HepG2 (cell line): ENCODE data around the gene LIN7A. TPM values are rescaled to one million over a fixed set of nuclear protein-coding genes. Genes with fewer than 3 reads are reported as not detected.

ENCODE experiments used
- ADNP ChIP-seq: sonication (generic); formaldehyde crosslinking; IDR thresholded peaks from 2 replicates; pipeline ENCODE4 v1.4.0; 2020; ENCODE audit warnings: missing genetic modification reagents
- ATAD3A ChIP-seq: sonication (generic); formaldehyde crosslinking; IDR thresholded peaks from 2 replicates; pipeline ENCODE4 v1.4.0; 2020; ENCODE audit warnings: missing genetic modification reagents
- ATF5 ChIP-seq: sonication (generic); formaldehyde crosslinking; IDR thresholded peaks from 2 replicates; pipeline ENCODE4 v1.4.0; 2020; ENCODE audit warnings: mild to moderate bottlenecking, low read depth, missing genetic modification reagents
- DNMT3B ChIP-seq: conservative IDR thresholded peaks from 2 replicates; pipeline ENCODE4 v1.6.1; 2016; ENCODE audit warnings: missing biosample characterization, control low read depth
- GLMP ChIP-seq: sonication (generic); formaldehyde crosslinking; IDR thresholded peaks from 2 replicates; pipeline ENCODE4 v1.9.0; 2021; ENCODE audit warnings: missing genetic modification reagents, mild to moderate bottlenecking, borderline replicate concordance
- HBP1 ChIP-seq: IDR thresholded peaks from 2 replicates; pipeline ENCODE4 v1.6.1; 2016; ENCODE audit warnings: low read depth, control low read depth
- KLF11 ChIP-seq: IDR thresholded peaks from 2 replicates; pipeline ENCODE4 v1.6.1; 2016; ENCODE audit warnings: missing compliant biosample characterization
- KMT2A ChIP-seq: sonication (generic); formaldehyde crosslinking; IDR thresholded peaks from 2 replicates; pipeline ENCODE4 v1.4.0; 2020; ENCODE audit warnings: missing genetic modification reagents
- LCORL ChIP-seq, 2 experiments: fragments of 450-650 bp in 1 of 2; sonication (generic) in 1 of 2; formaldehyde crosslinking in 1 of 2; IDR thresholded peaks; 2 replicates each; pipeline versions ENCODE4 v1.5.0 to v1.6.1; 2017 to 2020; ENCODE audit warnings: antibody characterized with exemption in 1 of 2, missing genetic modification reagents in 1 of 2
- PRDM4 ChIP-seq: sonication (generic); formaldehyde crosslinking; IDR thresholded peaks from 2 replicates; pipeline ENCODE4 v1.9.0; 2021; ENCODE audit warnings: missing genetic modification reagents, borderline replicate concordance
- UBTF ChIP-seq: sonication (generic); formaldehyde crosslinking; IDR thresholded peaks from 2 replicates; pipeline ENCODE4 v1.4.0; 2020; ENCODE audit warnings: mild to moderate bottlenecking, missing genetic modification reagents
- ZBTB8A ChIP-seq: sonication (generic); formaldehyde crosslinking; IDR thresholded peaks from 2 replicates; pipeline ENCODE4 v1.4.0; 2020; ENCODE audit warnings: mild to moderate bottlenecking, low read depth, missing genetic modification reagents, borderline replicate concordance
- ZFP36 ChIP-seq: fragments of 150-350 bp; IDR thresholded peaks from 2 replicates; pipeline ENCODE4 v1.6.1; 2018; ENCODE audit warnings: borderline replicate concordance, low read length, low read depth; ENCODE audit not compliant: partially characterized antibody
- ZFP36L1 ChIP-seq: sonication (generic); formaldehyde crosslinking; IDR thresholded peaks from 2 replicates; pipeline ENCODE4 v1.8.0; 2022; ENCODE audit warnings: mild to moderate bottlenecking, missing genetic modification reagents, moderate library complexity
- ZNF224 ChIP-seq: sonication (generic); formaldehyde crosslinking; IDR thresholded peaks from 2 replicates; pipeline ENCODE4 v1.5.0; 2020; ENCODE audit warnings: mild to moderate bottlenecking, missing genetic modification reagents
- ZNF605 ChIP-seq: sonication (generic); formaldehyde crosslinking; IDR thresholded peaks from 2 replicates; pipeline ENCODE4 v1.8.0; 2022; ENCODE audit warnings: mild to moderate bottlenecking, missing genetic modification reagents
- ZNF670 ChIP-seq: sonication (generic); formaldehyde crosslinking; IDR thresholded peaks from 2 replicates; pipeline ENCODE4 v1.8.0; 2022; ENCODE audit warnings: mild to moderate bottlenecking, missing genetic modification reagents, borderline replicate concordance
- ZNF780A ChIP-seq: sonication (generic); formaldehyde crosslinking; IDR thresholded peaks from 2 replicates; pipeline ENCODE4 v1.8.0; 2022; ENCODE audit warnings: mild to moderate bottlenecking, missing genetic modification reagents, moderate library complexity
- ZSCAN5A ChIP-seq: sonication (generic); formaldehyde crosslinking; IDR thresholded peaks from 2 replicates; pipeline ENCODE4 v1.8.0; 2022; ENCODE audit warnings: mild to moderate bottlenecking, missing genetic modification reagents, borderline replicate concordance
- polyA plus RNA-seq, 8 experiments: library from polyadenylated mRNA; depleted of rRNA in 3 of 8; stranded (reverse) in 7 of 8; unstranded in 1 of 8; fragments of >200 nt; fragmentation: Illumina TruSeq in 4 of 8; extraction: Trizol in 4 of 8; gene quantifications; 2 replicates each; pipeline versions ENCODE4 v1.2.1 to v1.2.3, GENCODE V29; 2011 to 2016; ENCODE audit warnings: low read depth in 4 of 8, missing spikeins in 1 of 8, mixed read lengths in 1 of 8; ENCODE audit not compliant: insufficient read depth in 1 of 8
- total RNA-seq, 5 experiments: library from RNA; depleted of rRNA; stranded (reverse); fragments of >200 nt; fragmentation: Illumina TruSeq; extraction: Trizol; gene quantifications; 2 replicates each; pipeline ENCODE4 v1.2.3, GENCODE V29; 2016; ENCODE audit warnings: low read depth in 1 of 5

LIN7A gene
- total and polyA plus RNA-seq, 2 of the 13 experiments (the other 11 are each of a cell fraction or from before 2014, with no cell fraction given) = 18.5 to 19.2 TPM

- TF ChIP-seq PRDM4 (CRISPR knock-in tag) (no peak), HBP1 (CRISPR knock-in tag) (no peak), ATAD3A (CRISPR knock-in tag) (no peak), ZFP36 (no peak), KLF11 (CRISPR knock-in tag) (no peak), ZNF605 (no peak; the same call in 1 of the 2 replicates), UBTF (peak; percentile 99), KMT2A (CRISPR knock-in tag) (peak; percentile 99), ZNF780A (CRISPR knock-in tag) (0 out of 2 replicates have a peak, but pooled peaks have one; percentile 18), ADNP (CRISPR knock-in tag) (no peak), ZBTB8A (no peak), ZFP36L1 (CRISPR knock-in tag) (0 out of 2 replicates have a peak, but pooled peaks have one; percentile 23), ATF5 (CRISPR knock-in tag) (no peak), GLMP (CRISPR knock-in tag) (no peak), LCORL (IDR thresholded peaks at IDR 0.05) (no peak), LCORL (CRISPR knock-in tag; IDR thresholded peaks at IDR 0.05) (0 out of 2 replicates have a peak, but pooled peaks have one; percentile 55), ZSCAN5A (CRISPR knock-in tag) (no peak), ZNF224 (CRISPR knock-in tag) (peak; percentile 72), DNMT3B (CRISPR knock-in tag) (no peak), ZNF670 (CRISPR knock-in tag) (peak; percentile 28; the same call in 1 of the 2 replicates)
Observed at GRCh38 chr12:80936642-80937390, 918 bp downstream of the LIN7A start (continued).
